Smooth muscle cell (in vitro differentiated cells): ENCODE results near the gene CCDC3. TPM values are rescaled to one million over a fixed set of nuclear protein-coding genes. Genes with fewer than 3 reads are reported as not detected.

Source experiments
- DNase-seq: peaks from one replicate; lab custom pipeline; 2025; ENCODE audit not compliant: unreplicated experiment; lab: John Stamatoyannopoulos, UW
- H2AFZ ChIP-seq: fragments of 200-600 bp; sonication (generic); 2 replicates; pipeline ENCODE4 v1.6.0; 2016; ENCODE audit warnings: antibody characterized with exemption, low read depth, mild to moderate bottlenecking
- H3F3A ChIP-seq: fragments of 200-600 bp; sonication (generic); 2 replicates; pipeline ENCODE4 v1.6.0; 2017; ENCODE audit warnings: antibody characterized with exemption, low read depth
- H3K27ac ChIP-seq: fragments of 200-600 bp; sonication (generic); 2 replicates; pipeline ENCODE4 v1.5.1; 2016; ENCODE audit warnings: low read depth, mild to moderate bottlenecking
- H3K27me3 ChIP-seq: fragments of 200-600 bp; sonication (generic); 2 replicates; pipeline ENCODE4 v1.6.1; 2016; ENCODE audit warnings: low read depth, mild to moderate bottlenecking
- H3K36me3 ChIP-seq: fragments of 200-600 bp; sonication (generic); 2 replicates; pipeline ENCODE4 v1.5.1; 2016; ENCODE audit warnings: low read depth
- H3K4me1 ChIP-seq: fragments of 200-600 bp; sonication (generic); 2 replicates; pipeline ENCODE4 v1.5.1; 2016; ENCODE audit warnings: low read depth
- H3K4me2 ChIP-seq: fragments of 200-600 bp; sonication (generic); 2 replicates; pipeline ENCODE4 v1.6.0; 2016; ENCODE audit warnings: mild to moderate bottlenecking
- H3K4me3 ChIP-seq: fragments of 200-600 bp; sonication (generic); 2 replicates; pipeline ENCODE4 v1.5.1; 2016; ENCODE audit warnings: mild to moderate bottlenecking
- H3K79me2 ChIP-seq: fragments of 200-600 bp; sonication (generic); 2 replicates; pipeline ENCODE4 v1.6.0; 2016; ENCODE audit warnings: low read depth, mild to moderate bottlenecking
- H3K9ac ChIP-seq: fragments of 200-600 bp; sonication (generic); 2 replicates; pipeline ENCODE4 v1.6.0; 2016; ENCODE audit warnings: low read depth
- H3K9me3 ChIP-seq: fragments of 200-600 bp; sonication (generic); replicated peaks from 2 replicates; pipeline ENCODE4 v1.5.1; 2016; ENCODE audit warnings: low read depth
- H4K20me1 ChIP-seq: fragments of 200-600 bp; sonication (generic); 2 replicates; pipeline ENCODE4 v1.6.0; 2016; ENCODE audit warnings: low read depth
- CTCF ChIP-seq: fragments of 200-600 bp; sonication (generic); IDR thresholded peaks from 2 replicates; pipeline ENCODE4 v1.5.1; 2017; ENCODE audit warnings: borderline replicate concordance, mild to moderate bottlenecking, antibody characterized with exemption; ENCODE audit not compliant: insufficient read depth, poor library complexity, severe bottlenecking
- WGBS: methylation state at CpG from one replicate; pipeline ENCODE4 v1.1.7; 2016; ENCODE audit warnings: low lambda C conversion rate; 5-methylcytosine and 5-hydroxymethylcytosine counted together
- polyA plus RNA-seq: library from polyadenylated mRNA; unstranded; fragments of >200 nt; fragmentation: Nextera tagmentation; extraction: Ambion mirVana; gene quantifications from 2 replicates; pipeline ENCODE4 v1.2.1, GENCODE V29; 2016
- total RNA-seq: library from RNA; depleted of rRNA; stranded (reverse); fragments of >200 nt; gene quantifications from 2 replicates; pipeline ENCODE4 v1.2.3, GENCODE V29; 2014

Gene CCDC3
- total and polyA plus RNA-seq, 2 experiments from 2014 or later, result 39.2 to 46.0 TPM

DNA sequence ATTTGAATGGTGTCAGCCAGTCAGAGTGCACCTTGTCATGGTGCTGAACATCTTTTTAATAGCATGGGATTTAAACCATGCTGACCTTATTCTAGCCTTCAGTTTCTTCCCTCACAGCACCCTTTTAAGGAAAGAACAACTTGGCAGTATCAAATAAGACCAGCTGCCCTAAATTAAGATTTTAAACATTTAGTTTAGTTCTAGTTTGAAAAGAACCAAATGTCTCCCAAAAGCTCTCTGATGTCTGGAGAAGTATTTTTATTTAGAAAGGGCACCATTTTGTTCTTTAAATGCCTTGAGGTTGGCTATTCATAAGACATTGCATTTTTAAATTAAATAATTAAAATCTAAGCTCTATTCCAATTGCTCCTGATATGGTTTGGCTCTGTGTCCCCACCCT lies 121.1 kb downstream of the CCDC3 start:
- Histone ChIP-seq H3K4me1 (no peaks in the 10 kb centered on the region), H3K4me3 (no peak overlapping the region), H3K27me3 (no peaks in the 10 kb centered on the region), H3K27ac (no peak overlapping the region), H3F3A (no peaks in the 10 kb centered on the region), H3K4me2 (no peak overlapping the region), H3K79me2 (no peaks in the 10 kb centered on the region), H4K20me1 (no peaks in the 10 kb centered on the region), H3K36me3 (no peaks in the 10 kb centered on the region), H3K9ac (no peak overlapping the region), H2AFZ (no peak overlapping the region), H3K9me3 (no peaks in the 10 kb centered on the region)
- DNase-seq, result no peak
- no peak for TF ChIP-seq CTCF

- Histone ChIP-seq H3K4me3 (no peak overlapping the region), H3K27me3 (no peaks in the 10 kb centered on the region), H3K9ac (no peak overlapping the region), H3K27ac (no peak overlapping the region), H4K20me1 (no peaks in the 10 kb centered on the region), H3K4me2 (no peak overlapping the region), H3F3A (no peaks in the 10 kb centered on the region), H3K9me3 (no peaks in the 10 kb centered on the region), H3K79me2 (no peaks in the 10 kb centered on the region), H3K36me3 (no peaks in the 10 kb centered on the region), H2AFZ (no peak overlapping the region), H3K4me1 (no peaks in the 10 kb centered on the region)
- TF ChIP-seq CTCF, result no peak
- DNase-seq, result no peak
- 87% methylated on average over 3 of the region's 3 CpGs for WGBS
Observed at GRCh38 chr10:12877150-12877549, 124.4 kb downstream of the CCDC3 start.

GRCh38 chr10:12876266-12876665 lies 125.2 kb downstream of the CCDC3 start:
- Histone ChIP-seq H3K9me3 (no peaks in the 10 kb centered on the region), H3K4me1 (no peaks in the 10 kb centered on the region), H3F3A (no peaks in the 10 kb centered on the region), H3K27ac (no peak overlapping the region), H3K27me3 (no peaks in the 10 kb centered on the region), H3K36me3 (no peaks in the 10 kb centered on the region), H3K4me2 (no peak overlapping the region), H3K79me2 (no peaks in the 10 kb centered on the region), H2AFZ (no peak overlapping the region), H4K20me1 (no peaks in the 10 kb centered on the region), H3K4me3 (no peak overlapping the region), H3K9ac (no peak overlapping the region)
- TF ChIP-seq CTCF, result no peak
- 86% methylated on average over 5 of the region's 5 CpGs for WGBS
- DNase-seq, result no peak

DNA sequence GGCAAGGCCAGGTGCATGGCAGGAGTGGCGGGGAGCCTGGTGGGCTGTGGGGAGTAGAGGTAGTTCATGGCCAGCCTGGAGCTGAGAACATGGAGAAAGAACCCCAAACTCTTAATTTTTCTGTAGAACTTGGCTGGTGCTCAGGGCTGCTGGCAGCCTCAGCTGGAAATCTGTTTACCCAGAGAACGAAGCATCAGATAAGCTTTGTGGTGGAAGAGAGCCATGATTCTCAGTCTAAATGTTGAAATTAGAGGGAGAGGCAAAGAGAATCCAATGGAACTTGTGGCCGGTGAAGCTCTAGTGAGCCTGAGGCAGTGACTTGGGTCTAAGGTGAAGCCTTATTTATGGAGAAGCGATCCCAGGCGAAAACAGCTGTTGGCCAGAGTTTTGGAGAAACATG lies 126.4 kb downstream of the CCDC3 start:
- no peak overlapping the region for H3K4me3 ChIP-seq
- DNase-seq, result no peak
- no peak for TF ChIP-seq CTCF
- no peak overlapping the region for H3K27ac ChIP-seq
- H3K4me2 ChIP-seq, result no peak overlapping the region
- no peaks in the 10 kb centered on the region for H3K36me3 ChIP-seq
- no peaks in the 10 kb centered on the region for H3K9me3 ChIP-seq
- H3K4me1 ChIP-seq, result no peaks in the 10 kb centered on the region
- WGBS, result 79% methylated on average over 5 of the region's 5 CpGs
- H3K79me2 ChIP-seq, result no peaks in the 10 kb centered on the region
- no peak overlapping the region for H3K9ac ChIP-seq
- no peaks in the 10 kb centered on the region for H3F3A ChIP-seq
- no peaks in the 10 kb centered on the region for H3K27me3 ChIP-seq
- H4K20me1 ChIP-seq, result no peaks in the 10 kb centered on the region
- H2AFZ ChIP-seq, result no peak overlapping the region
